GM18858 (cell line): ENCODE data around the gene MLLT1.

Experiments used
- ATAC-seq: cut with Tn5 transposase; IDR thresholded peaks from one replicate; pipeline ENCODE4 v1.9.1; 2021; ENCODE audit not compliant: unreplicated experiment

Gene MLLT1

DNA sequence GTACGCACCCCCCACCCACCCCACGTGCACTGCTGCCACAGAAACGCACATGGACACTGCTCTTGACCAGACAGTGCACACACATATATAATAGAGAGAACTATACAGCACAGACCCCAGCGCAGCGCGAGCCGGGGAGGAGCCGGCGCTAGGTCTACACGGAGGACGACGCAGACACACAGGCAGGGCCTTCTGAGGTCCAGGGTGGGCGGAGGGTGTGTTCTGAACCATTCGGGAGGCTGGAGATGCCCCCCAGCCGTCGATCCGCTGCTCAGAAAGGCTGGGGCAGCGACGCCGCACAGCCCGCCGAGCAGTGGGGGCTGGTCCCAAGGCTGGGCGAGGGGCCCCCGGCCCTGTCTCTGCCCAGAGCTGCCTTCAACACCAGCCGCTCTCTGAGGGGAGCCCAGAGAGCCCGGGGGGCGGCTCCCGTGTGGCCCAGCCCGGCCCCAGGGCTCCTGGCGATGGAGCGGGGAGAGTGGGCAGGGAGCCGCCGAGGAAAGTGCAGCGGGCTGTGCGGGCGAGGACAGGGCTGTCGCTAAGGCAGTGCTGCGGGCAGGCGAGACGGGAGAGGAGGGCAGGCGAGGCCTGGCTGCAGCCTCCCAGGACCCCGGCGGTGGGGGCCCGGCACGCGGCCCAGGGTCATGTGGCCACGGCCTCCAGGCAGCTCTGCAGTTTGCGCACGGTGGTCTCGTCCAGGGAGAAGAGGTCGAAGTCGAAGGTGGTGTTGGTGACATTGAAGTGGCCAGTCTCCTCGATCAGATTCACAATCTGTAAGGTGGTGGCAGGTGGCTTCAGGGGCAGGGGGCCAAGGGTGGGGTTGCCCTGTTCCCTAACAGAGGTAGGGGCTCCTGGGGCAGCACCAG is 67.1 kb downstream of the MLLT1 start:
- ATAC-seq = no peak

DNA sequence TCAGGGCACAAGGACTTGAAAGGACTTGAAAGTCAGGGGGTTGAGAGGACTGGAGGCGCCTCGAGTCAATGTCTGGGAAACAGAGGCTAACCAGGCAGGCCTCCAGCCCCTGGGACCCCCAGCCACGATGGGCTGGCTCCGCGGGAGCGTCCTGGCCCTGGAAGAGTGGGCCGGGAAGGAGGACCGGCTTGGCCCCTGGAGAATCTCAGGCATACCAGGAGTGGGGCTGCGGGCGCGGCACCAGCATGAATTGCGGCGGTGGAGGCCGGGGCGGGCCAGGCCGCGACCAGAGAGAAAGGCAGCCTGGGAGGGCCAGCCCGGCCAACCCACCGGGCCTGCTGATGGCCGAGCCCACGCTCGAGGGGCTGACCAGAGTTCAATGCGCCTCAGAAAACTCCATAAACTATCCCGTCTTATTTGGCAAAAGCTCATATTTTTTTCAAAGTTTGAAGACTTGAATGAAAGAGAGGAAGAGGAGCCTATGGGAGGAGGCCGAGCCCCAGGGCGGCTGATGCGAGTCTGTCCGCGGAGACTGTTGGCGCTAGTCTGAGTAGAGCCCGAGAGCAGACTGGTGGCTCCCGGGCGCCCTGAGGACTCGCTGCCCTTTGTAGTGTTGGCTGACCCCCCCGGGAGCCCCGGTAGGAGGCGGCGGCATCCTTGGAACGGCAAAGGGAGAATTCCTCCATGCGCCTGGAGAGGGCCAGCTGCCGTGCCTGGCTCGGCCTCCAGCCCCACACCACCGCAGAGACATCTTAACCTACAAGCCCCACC is 68.0 kb downstream of the MLLT1 start:
- ATAC-seq = no peak

DNA sequence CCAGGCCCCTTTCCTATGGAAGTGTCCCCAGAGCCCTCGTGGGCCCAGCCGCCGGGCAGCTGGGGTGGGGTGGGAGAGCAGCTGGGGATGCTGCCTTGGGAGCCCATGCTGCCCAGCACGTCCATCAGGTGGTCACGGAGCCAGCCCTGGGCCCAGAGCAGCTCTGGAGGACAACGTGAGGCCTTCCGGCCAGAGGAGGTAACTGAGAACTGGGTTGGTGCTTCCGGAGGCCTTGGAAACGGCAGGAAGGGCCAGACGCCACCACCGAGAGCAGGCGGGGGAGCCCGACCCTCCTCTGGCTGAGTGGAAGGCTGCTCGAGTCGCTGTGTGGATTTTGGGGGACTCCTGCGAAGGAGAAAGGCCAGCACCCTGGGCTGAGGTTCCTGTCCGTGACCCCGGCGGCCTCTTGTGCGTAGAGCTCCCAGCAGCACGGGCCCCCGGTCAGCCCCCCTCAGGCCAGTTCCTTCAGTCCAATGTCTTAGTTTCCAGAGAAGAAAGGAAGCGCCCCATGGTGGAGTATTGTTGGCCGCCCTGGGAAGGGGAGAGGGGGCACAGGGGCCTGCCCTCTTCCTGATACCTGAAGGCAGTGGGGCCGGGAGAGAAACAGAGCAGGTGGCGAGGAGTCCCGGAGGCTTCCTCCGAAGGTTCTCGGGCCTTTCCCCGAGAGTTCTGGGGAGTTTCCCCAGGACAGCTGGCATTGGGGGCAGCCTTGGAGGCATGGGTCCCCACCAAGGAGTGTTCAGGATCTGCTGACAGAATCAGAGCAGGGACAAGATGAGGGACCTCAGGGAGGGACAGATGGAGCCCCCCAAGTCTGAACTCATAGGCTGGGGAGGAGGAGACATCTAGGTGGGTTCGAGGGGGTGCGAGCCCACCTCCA is 68.8 kb downstream of the MLLT1 start:
- ATAC-seq = no peak

DNA sequence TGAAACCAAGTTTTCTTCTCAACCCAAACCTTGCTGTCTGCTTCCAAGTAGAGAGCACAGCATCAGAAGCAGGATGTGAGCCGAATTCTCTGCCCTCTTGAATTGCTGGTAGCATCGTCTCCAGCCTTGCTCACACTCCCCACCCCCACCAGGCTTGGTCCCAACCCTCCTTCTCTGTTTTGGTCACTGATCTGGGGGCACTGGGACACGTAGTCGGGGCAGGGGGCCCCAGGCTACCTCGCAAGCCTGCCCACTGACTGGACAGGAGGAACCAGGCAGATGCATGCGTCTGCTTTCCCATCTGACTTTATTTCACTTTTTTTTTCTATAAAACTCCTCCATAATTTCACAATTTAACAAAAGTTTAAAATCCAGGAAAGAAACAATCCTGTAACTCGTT is 69.7 kb downstream of the MLLT1 start:
- ATAC-seq = no peak

DNA sequence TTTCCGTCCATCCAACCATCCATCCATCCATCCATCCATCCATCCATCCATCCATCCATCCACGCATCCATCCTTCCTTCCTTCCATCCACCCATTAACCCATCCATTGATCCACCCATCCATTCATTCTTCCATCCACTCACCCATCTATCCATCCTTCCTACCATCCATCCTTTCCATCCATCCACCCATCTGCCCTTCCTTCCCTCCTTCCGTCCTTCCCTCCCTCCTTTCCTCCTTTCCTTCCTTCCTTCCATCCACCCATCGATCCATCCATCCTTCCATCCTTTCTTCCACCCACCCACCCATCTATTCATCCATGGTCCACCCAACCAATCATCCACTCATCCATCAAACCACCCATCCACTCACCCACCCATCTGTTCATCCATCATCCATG is 70.1 kb downstream of the MLLT1 start:
- no peak for ATAC-seq

DNA sequence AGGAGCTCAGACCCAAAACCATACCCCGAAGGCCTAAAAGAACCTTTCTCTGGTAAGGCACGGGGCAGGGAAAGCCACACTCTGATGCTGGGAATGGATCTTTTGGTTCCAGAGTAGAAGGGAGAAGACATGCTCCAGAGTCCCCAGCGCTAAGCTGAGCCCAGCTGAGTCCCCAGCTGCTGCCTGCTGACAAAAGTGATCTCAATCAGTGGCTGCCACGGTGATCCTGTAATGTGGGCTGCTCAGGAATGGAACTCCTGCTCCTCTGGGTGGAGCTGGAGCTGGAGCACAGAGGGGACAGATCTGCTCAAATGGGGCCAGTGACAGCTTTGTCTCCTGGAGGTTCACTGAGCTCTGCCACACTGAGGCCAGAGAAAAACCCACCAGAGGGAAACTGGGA is 70.5 kb downstream of the MLLT1 start:
- ATAC-seq = no peak

DNA sequence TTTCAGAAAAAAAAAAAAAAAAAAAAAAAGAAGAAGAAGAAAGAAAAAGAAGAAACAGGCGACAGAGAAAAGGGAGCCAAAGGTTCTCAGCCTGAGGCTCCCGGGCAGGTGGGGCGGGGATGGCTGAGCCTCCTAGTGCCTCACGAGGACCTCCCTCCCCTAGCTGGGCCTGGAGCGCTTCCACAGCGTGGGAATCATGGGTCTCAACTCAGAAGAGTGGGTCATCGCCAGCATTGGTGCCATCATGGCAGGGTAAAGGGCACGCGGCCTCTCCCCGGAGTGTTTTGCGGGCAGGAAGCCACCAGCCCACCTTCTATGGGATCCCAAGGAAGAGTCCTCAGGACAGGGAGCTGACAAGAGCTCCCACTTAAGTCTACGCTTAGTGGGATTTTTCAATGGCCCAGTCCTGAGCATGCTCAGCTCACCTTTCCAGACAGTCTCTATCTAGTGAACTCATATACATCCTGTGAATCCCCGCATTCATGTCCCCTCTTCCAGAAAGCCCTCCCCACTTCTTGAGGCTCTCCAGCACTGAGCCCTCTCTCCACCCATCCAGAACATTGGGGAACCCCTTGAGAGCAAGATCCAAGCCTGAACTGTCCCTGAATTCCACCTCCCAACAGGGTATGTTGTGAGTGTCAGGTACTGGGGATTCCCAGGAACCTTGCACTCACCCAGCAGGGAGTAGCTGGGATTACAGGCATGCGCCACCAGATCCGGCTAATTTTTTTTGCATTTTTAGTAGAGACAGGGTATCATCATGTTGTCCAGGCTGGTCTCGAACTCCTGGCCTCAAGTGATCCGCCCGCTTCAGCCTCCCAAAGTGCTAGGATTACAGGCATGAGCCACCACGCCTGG is 74.7 kb downstream of the MLLT1 start:
- ATAC-seq = no peak

DNA sequence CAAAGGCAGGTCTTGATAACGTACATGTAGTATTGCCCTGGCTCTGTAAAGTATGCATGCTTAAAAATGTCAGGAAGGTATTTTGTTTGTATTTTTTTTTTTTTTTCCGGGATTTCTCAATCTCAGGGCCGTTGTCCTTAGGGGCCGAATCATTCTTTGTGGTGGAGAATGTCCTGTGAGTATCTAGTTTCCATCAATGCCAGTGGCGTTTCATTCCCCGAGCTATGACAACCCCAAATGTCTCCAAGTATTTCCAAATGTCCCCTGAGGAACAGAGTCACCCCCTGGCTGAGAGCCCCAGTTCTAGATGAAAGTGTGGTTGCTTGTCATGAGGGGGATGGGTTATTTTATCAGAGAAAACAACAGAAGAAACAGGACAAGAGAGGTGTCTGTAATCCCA is 75.6 kb downstream of the MLLT1 start:
- ATAC-seq = no peak

DNA sequence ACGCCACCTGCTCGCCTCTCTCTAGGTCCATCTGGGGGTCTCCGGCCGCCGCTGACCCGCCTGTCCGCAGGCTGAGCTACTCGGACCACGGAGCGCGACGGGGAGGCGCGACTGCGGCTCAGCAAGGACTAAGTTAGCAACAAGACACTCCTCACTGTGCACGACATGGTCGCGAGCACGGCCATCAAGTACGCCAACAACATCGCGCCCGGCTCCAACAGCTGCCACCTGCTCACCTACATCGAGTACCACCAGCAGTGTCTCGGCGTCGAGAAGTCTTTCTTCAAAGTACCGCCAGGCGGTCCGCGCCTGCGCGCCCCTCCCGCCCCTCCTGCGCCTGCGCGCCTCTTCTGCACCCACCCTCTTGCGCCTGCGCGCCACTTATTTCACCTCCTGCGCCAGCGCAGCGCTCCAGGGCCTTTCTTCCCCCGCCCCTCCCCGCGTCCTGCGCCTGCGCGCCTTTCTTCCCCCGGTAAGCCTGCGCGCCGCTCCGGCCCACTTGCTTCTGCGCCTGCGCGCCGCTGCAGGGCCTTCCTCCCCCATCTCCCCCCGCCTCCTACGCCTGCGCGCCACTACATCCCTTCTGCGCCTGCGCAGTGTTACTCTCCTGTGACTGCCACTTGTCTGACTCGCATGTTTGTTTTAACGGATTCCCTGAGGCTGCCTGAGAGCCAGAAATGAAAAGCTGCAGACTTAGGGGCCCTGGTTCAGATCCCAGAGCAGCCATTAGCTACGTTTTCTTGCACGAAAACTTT is 80.4 kb downstream of the MLLT1 start:
- ATAC-seq = peak; percentile 59

DNA sequence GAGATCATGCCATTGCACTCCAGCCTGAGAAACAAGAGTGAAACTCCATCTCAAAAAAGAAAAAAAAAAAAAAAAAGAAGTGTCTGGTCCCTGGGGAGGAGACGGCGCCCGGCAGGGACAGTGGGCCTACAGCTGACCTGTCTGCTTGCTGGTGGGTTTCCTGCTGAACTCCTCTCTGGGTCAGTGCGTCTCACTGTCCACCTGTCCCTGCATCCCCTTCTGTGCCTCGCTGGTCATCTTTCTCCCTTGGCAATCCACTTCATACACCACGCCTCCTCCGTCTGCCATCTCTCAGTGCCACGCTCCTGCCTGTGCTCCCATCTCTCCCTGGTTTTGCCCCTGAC is 80.9 kb downstream of the MLLT1 start:
- ATAC-seq = no peak

DNA sequence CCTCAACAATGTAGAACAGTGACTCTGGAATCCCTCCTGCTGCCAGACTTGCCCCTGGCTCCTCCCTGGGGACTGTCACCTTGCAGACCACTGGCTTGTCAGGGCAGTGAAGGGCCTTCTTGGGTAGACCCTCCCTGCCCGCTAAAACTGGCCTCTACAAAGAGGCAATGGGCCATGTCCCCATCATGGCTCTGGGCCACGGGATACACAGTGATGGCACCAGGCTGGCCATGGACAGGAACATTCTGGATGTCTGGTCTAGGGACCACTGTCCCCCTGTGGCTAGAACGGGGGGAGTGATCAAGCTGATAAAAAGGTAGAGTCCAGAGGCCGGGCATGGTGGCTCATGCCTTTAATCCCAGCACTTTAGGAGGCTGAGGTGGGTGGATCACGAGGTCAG is 83.4 kb downstream of the MLLT1 start:
- no peak for ATAC-seq

DNA sequence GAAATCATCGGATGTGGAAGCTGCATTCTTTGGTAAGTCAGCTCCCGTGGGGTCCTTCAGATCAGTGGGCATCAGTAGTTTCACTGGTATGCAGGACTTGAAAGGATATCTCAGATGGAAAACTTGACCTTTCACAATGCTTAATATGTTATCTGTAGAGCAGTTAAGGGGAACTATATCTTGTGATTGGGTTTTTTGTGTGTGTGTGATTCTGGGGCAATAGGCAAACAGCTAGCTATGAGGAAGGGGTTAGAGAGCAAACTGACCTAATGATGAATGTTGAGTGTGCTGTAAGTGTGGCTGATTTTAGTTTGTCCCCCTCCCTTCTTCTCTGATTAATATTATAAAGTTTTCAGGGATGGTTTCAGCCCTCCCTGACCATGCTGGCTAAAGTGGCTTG is 91.0 kb downstream of the MLLT1 start:
- no peak for ATAC-seq

DNA sequence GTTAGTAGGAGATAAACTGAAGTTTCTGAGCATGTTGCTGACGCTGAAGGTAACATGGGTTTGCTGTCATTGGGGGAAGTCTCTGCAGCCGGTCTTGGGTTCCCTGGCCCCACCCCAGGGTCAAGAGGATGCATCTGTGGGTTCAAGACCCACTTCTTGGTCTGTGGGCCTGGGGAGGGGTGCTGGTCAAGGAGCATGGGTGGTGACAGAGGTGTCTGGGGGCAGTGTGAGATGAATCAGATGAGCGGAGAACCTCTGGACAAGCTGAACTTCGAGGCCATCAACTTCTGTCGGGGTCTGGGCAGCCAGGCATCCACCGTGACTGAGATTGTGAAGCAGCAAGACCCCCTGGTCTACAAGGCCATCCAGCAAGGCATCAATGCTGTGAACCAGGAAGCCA is 92.4 kb downstream of the MLLT1 start:
- no peak for ATAC-seq

DNA sequence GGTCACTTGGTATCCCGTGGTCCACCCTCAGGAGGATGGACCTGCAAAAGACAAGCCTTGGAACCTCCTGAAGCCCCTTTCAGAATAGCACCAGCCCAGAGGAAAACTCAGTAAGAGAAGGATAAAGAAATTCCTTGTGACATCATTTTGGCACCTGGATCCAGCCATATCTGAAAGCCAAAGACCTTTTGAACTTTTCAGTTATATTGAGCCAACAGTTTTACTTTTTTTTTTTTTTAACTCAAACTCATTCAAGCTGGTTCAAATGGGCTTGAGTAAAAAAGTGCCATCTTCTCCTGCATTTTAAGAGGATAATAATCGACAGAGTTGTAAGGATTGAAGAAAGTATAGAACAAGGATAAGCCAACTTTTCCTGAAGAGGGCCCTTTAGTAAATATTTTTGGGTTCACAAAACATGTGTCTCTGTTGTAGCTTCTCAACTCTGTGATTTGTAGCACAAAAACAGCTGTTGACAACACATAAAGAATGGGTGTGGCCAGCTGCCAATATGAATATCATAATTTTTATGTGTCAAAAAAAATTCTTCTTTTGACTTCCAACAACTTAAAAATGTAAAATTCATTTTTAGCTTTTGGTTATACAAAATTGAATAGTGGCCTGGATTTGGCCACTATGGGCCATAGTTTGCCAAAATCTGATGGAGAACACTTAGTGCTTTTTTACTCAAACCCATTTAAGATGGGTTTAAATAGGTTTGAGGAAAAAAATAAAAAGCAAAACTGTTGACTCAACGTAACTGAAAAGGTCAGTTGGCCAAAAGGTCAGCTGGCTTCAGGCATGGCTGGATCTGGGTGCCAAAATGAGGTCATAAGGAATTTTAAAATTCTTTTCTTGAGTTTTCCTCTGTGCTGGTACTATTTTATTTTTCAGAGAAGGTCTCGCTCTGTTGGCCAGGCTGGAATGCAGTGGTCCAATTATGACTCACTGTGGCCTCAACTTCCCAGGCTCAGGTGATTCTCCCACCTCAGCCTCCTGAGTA is 93.6 kb downstream of the MLLT1 start:
- ATAC-seq = no peak

DNA sequence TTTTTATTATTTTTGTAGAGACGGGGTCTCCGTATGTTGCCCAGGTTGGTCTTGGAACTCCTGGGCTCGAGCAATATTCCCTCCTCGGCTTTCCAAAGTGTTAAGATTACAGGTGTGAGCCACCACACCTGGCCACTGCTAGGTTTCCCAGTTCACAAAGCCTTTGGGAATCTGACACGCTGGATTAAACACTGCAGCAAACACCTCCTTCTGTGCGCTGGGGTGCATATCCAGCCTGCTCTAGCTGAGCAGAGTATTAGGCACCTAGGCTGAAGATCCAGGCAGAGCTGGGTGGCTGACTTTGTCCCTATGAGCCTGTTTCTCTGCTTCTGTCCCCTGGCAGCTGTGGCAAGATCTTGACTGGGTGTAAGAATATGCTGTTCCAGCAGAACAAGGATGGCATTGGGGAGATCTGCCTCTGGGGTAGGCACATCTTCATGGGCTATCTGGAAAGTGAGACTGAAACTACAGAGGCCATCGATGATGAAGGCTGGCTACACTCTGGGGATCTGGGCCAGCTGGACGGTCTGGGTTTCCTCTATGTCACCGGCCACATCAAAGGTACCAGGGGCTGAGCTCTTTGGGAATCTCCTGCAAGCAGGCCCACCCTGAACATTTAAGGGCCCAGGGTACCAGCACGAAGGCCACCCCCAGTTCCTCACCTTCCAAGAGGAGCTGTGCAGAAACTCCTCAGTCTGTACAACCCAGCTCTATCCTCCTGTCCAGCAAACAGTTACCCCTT is 94.5 kb downstream of the MLLT1 start:
- no peak for ATAC-seq

DNA sequence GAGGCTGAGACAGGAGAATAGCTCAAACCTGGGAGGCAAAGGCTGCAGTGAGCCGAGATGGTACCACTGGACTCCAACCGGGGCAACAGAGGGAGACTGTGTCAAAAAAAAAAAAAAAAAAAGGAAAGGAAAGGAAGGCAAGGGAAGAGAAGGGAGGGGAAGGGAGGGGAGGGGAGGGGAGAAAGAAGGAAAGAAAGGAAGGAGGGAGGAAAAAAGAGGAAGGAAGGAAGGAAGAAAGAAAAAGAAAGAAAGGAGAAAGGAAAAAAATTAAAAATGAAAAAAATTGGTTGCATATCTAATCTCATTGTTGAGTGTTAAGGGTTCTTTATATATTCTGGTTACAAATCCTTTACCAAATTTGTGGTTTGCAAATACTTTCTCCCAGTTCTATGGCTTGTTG is 98.7 kb downstream of the MLLT1 start:
- ATAC-seq = no peak

DNA sequence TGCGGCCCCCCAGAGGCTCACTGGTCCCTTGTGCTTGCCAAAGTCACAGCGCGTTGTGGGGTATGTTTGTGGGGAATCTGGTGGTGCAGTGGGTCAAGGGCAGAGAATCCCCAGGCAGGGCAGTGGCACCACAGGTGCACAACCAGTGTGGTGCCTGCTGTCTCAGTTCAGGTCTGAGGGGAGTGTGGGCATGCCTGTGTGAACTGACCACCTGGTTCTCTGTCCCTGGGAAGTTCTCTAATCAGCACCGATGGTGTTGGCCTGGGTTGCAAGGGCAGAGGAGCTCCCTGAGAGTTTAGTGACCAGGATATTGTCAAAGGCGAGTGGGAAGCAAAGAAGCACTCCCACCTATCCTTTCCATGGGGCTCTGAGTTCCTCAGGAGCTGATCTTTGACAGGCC is 106.6 kb downstream of the MLLT1 start:
- ATAC-seq = no peak
